ENCODE results near the gene ACAD11. TPM values are rescaled to one million over a fixed set of nuclear protein-coding genes. Genes with fewer than 3 reads are reported as not detected.
A peak's percentile ranks its signal among the peaks of the same experiment; 100 is the strongest.

ACAD11 gene
- total and polyA plus RNA-seq, 9 of the 15 experiments (the other 6 are each of a cell fraction or from before 2014, with no cell fraction given) = 1.3 to 8.4 (median 4.0) TPM

DNA sequence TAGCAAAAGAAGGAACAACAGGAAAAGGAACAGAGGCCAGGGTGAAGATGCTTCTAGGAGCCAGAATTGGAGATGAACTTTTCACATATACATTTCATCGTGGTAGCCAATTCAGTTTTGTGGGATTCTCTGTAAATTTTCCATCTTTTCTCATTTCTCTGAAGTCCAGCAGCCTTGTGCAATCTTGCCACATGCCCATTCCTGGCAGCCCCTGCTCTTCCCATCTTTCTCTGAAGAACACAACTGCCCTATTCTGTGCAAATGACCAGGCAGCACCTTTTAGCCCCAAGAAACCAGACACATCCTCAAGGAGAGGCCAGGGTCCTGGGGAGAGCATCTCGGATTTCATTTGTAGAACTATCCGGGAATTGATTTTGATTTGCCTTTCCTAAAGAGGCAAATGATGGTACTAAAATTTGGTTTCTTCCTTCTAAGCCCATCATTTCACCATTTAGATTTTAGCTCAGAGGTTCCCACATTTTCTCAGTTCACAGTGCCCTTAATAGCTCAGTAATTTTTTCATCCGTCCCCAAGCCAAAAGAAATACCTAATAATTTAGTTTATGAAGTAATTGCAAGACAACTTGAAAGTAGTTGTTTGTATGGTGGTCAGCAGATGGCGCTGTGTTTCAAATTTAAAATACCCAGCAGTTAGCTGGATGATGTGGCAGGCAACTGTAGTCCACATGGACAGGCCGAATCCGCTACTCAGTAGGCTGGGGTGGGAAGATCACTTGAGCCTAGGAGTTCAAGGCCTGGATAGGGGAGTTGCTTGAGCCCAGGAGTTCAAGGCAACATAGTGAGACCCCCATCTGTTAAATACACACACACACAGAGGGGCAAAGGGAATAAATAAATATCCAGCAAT lies 123.8 kb downstream of the ACAD11 start (continued):
- TF ChIP-seq, protein P1, sequence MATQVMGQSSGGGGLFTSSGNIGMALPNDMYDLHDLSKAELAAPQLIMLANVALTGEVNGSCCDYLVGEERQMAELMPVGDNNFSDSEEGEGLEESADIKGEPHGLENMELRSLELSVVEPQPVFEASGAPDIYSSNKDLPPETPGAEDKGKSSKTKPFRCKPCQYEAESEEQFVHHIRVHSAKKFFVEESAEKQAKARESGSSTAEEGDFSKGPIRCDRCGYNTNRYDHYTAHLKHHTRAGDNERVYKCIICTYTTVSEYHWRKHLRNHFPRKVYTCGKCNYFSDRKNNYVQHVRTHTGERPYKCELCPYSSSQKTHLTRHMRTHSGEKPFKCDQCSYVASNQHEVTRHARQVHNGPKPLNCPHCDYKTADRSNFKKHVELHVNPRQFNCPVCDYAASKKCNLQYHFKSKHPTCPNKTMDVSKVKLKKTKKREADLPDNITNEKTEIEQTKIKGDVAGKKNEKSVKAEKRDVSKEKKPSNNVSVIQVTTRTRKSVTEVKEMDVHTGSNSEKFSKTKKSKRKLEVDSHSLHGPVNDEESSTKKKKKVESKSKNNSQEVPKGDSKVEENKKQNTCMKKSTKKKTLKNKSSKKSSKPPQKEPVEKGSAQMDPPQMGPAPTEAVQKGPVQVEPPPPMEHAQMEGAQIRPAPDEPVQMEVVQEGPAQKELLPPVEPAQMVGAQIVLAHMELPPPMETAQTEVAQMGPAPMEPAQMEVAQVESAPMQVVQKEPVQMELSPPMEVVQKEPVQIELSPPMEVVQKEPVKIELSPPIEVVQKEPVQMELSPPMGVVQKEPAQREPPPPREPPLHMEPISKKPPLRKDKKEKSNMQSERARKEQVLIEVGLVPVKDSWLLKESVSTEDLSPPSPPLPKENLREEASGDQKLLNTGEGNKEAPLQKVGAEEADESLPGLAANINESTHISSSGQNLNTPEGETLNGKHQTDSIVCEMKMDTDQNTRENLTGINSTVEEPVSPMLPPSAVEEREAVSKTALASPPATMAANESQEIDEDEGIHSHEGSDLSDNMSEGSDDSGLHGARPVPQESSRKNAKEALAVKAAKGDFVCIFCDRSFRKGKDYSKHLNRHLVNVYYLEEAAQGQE (IDR thresholded peaks at IDR 0.05; ENCODE audit: borderline replicate concordance) = peak; percentile 39; the same call in 1 of the 2 replicates
- TF ChIP-seq, protein P1 (CRISPR knock-in tag; IDR thresholded peaks at IDR 0.05; ENCODE audit: low read depth) = no peak
- TF ChIP-seq SMC3 (conservative IDR thresholded peaks at IDR 0.05; ENCODE audit: insufficient read depth, low read depth, low read length) (0 out of 2 replicates have a peak, but pooled peaks have one; percentile 35), ZNF347 (CRISPR knock-in tag; IDR thresholded peaks at IDR 0.05; ENCODE audit: low read depth) (no peak), ELF4 (CRISPR knock-in tag; IDR thresholded peaks at IDR 0.05) (no peak), RBM22 (IDR thresholded peaks at IDR 0.05; ENCODE audit: low read depth, low read length, poor library complexity, severe bottlenecking) (no peak), TAL1 (IDR thresholded peaks at IDR 0.05) (no peak), EP400 (IDR thresholded peaks at IDR 0.05) (peak; percentile 67), HMG20A (CRISPR knock-in tag; conservative IDR thresholded peaks at IDR 0.05) (no peak), ZNF23 (CRISPR knock-in tag; IDR thresholded peaks at IDR 0.05) (no peak), RAD21 (CRISPR knock-in tag; conservative IDR thresholded peaks at IDR 0.05 in 1 of 2, IDR thresholded peaks at IDR 0.05 in 1 of 2) (peak; percentile 66 to 70), XRCC5 (IDR thresholded peaks at IDR 0.05; ENCODE audit: low read depth, low read length) (no peak), CBX3 (IDR thresholded peaks at IDR 0.05; ENCODE audit: borderline replicate concordance in 1 of 2, low read length in 2 of 2) (no peak)
- TF ChIP-seq, protein P2, sequence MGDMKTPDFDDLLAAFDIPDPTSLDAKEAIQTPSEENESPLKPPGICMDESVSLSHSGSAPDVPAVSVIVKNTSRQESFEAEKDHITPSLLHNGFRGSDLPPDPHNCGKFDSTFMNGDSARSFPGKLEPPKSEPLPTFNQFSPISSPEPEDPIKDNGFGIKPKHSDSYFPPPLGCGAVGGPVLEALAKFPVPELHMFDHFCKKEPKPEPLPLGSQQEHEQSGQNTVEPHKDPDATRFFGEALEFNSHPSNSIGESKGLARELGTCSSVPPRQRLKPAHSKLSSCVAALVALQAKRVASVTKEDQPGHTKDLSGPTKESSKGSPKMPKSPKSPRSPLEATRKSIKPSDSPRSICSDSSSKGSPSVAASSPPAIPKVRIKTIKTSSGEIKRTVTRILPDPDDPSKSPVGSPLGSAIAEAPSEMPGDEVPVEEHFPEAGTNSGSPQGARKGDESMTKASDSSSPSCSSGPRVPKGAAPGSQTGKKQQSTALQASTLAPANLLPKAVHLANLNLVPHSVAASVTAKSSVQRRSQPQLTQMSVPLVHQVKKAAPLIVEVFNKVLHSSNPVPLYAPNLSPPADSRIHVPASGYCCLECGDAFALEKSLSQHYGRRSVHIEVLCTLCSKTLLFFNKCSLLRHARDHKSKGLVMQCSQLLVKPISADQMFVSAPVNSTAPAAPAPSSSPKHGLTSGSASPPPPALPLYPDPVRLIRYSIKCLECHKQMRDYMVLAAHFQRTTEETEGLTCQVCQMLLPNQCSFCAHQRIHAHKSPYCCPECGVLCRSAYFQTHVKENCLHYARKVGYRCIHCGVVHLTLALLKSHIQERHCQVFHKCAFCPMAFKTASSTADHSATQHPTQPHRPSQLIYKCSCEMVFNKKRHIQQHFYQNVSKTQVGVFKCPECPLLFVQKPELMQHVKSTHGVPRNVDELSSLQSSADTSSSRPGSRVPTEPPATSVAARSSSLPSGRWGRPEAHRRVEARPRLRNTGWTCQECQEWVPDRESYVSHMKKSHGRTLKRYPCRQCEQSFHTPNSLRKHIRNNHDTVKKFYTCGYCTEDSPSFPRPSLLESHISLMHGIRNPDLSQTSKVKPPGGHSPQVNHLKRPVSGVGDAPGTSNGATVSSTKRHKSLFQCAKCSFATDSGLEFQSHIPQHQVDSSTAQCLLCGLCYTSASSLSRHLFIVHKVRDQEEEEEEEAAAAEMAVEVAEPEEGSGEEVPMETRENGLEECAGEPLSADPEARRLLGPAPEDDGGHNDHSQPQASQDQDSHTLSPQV (IDR thresholded peaks at IDR 0.05) = peak; percentile 76
